IMR-90 (cell line): ENCODE data around the gene GUCY1B1. TPM values are rescaled to one million over a fixed set of nuclear protein-coding genes. Genes with fewer than 3 reads are reported as not detected.

Source experiments
- ATAC-seq: fragments of 200-7000 bp; cut with Tn5 transposase; 2 replicates; pipeline ENCODE4 v1.9.1; 2020; ENCODE audit warnings: low read depth, mild to moderate bottlenecking, moderate library complexity
- BruUV-seq: library from RNA; stranded (reverse); fragments of 400-500 nt; replicated peaks from 2 replicates; lab custom pipeline; 2021; lab: Mats Ljungman, UMichigan
- CTCF ChIA-PET: fragments of 300-600 bp; formaldehyde crosslinking; extraction: SDS; loops from one replicate; lab custom pipeline; 2021; ENCODE audit warnings: antibody characterized with exemption; lab: Yijun Ruan, JAX
- POLR2A ChIA-PET: fragments of 300-600 bp; sonication (Branson Sonifier 250); formaldehyde crosslinking; loops from one replicate; lab custom pipeline; 2022; ENCODE audit warnings: antibody characterized with exemption; ENCODE audit not compliant: unreplicated experiment; lab: Charles Lee
- DNase-seq: peaks from one replicate; pipeline ENCODE4 v3.0.0; 2013
- H2AFZ ChIP-seq: replicated peaks from 2 replicates; pipeline ENCODE3; 2013; ENCODE audit warnings: low read length, mild to moderate bottlenecking; ENCODE audit not compliant: poor library complexity
- H2AK5ac ChIP-seq: 2 replicates; pipeline ENCODE4 v1.6.1; 2013; ENCODE audit warnings: low read depth, low read length, inconsistent platforms
- H2AK9ac ChIP-seq: replicated peaks from 2 replicates; pipeline ENCODE3; 2013; ENCODE audit warnings: mild to moderate bottlenecking, low read depth, low read length, moderate library complexity; ENCODE audit not compliant: poor library complexity
- H2BK120ac ChIP-seq: 2 replicates; pipeline ENCODE4 v1.6.1; 2013; ENCODE audit warnings: low read depth, low read length, inconsistent platforms
- H2BK15ac ChIP-seq: 3 replicates; pipeline ENCODE4 v1.6.1; 2013; ENCODE audit warnings: low read depth, low read length, inconsistent platforms
- H2BK20ac ChIP-seq: 2 replicates; pipeline ENCODE4 v1.6.1; 2013; ENCODE audit warnings: low read depth, mild to moderate bottlenecking, inconsistent platforms, low read length, moderate library complexity
- H2BK5ac ChIP-seq: 2 replicates; pipeline ENCODE4 v1.6.1; 2013; ENCODE audit warnings: mild to moderate bottlenecking, low read depth, low read length, inconsistent platforms; ENCODE audit not compliant: poor library complexity, severe bottlenecking
- H3K14ac ChIP-seq: replicated peaks from 2 replicates; pipeline ENCODE4 v1.6.1; 2013; ENCODE audit warnings: low read depth, low read length, inconsistent platforms
- H3K18ac ChIP-seq: 2 replicates; pipeline ENCODE4 v1.6.1; 2013; ENCODE audit warnings: low read depth, low read length, control low read depth
- H3K23ac ChIP-seq: 2 replicates; pipeline ENCODE4 v1.6.1; 2013; ENCODE audit warnings: low read depth, low read length, inconsistent platforms
- H3K27ac ChIP-seq: 2 replicates; pipeline ENCODE4 v1.5.1; 2013; ENCODE audit warnings: mild to moderate bottlenecking, control low read depth, low read length; ENCODE audit not compliant: insufficient read depth
- H3K27me3 ChIP-seq: 2 replicates; pipeline ENCODE4 v1.6.1; 2013; ENCODE audit warnings: low read length; ENCODE audit not compliant: control insufficient read depth, insufficient read depth
- H3K36me3 ChIP-seq: 2 replicates; pipeline ENCODE4 v1.6.1; 2013; ENCODE audit warnings: low read length, mixed read lengths; ENCODE audit not compliant: control insufficient read depth, insufficient read depth
- H3K4ac ChIP-seq: 2 replicates; pipeline ENCODE4 v1.6.1; 2013; ENCODE audit warnings: low read depth, low read length, inconsistent platforms
- H3K4me1 ChIP-seq: 2 replicates; pipeline ENCODE4 v1.6.1; 2013; ENCODE audit warnings: low read length, mixed read lengths; ENCODE audit not compliant: control insufficient read depth, insufficient read depth
- H3K4me2 ChIP-seq: 2 replicates; pipeline ENCODE4 v1.6.1; 2013; ENCODE audit warnings: low read depth, mild to moderate bottlenecking, control low read depth, low read length, moderate library complexity
- H3K4me3 ChIP-seq: 2 replicates; pipeline ENCODE4 v1.5.1; 2013; ENCODE audit warnings: low read depth, mild to moderate bottlenecking, control low read depth, low read length, moderate library complexity; ENCODE audit not compliant: insufficient read depth
- H3K56ac ChIP-seq: 2 replicates; pipeline ENCODE4 v1.6.1; 2013; ENCODE audit warnings: low read length, inconsistent platforms; ENCODE audit not compliant: insufficient read depth; ENCODE audit errors: extremely low read depth
- H3K79me1 ChIP-seq, 2 experiments: 2 replicates each; pipeline ENCODE4 v1.6.1; 2013; ENCODE audit warnings: low read length in 2 of 2, inconsistent platforms in 1 of 2, low read depth in 1 of 2
- H3K9ac ChIP-seq: 2 replicates; pipeline ENCODE4 v1.6.1; 2013; ENCODE audit warnings: low read depth, low read length, control low read depth
- H3K9me1 ChIP-seq: 2 replicates; pipeline ENCODE4 v1.6.1; 2013; ENCODE audit warnings: low read length, inconsistent platforms; ENCODE audit not compliant: insufficient read depth
- H3K9me3 ChIP-seq: 2 replicates; pipeline ENCODE4 v1.6.1; 2013; ENCODE audit warnings: low read length; ENCODE audit not compliant: control insufficient read depth, insufficient read depth
- H4K20me1 ChIP-seq: 2 replicates; pipeline ENCODE4 v1.6.1; 2013; ENCODE audit warnings: low read length, inconsistent platforms; ENCODE audit not compliant: insufficient read depth
- H4K5ac ChIP-seq: 2 replicates; pipeline ENCODE4 v1.6.1; 2013; ENCODE audit warnings: mild to moderate bottlenecking, low read depth, low read length, control low read depth
- H4K8ac ChIP-seq, 2 experiments: 2 replicates each; pipeline ENCODE4 v1.6.1; 2013; ENCODE audit warnings: low read depth in 2 of 2, low read length in 2 of 2, control low read depth in 1 of 2, inconsistent platforms in 1 of 2
- H4K91ac ChIP-seq: 2 replicates; pipeline ENCODE4 v1.6.1; 2013; ENCODE audit warnings: low read depth, low read length, inconsistent platforms; ENCODE audit not compliant: insufficient read depth
- BHLHE40 ChIP-seq: fragments of 150-350 bp; IDR thresholded peaks from 2 replicates; pipeline ENCODE4 v1.6.1; 2016; ENCODE audit warnings: mild to moderate bottlenecking, low read depth, low read length
- CHD1 ChIP-seq: IDR thresholded peaks from 2 replicates; pipeline ENCODE4 v1.6.1; 2012; ENCODE audit warnings: low read depth, low read length, improper control_type of control experiment
- MAFK ChIP-seq: IDR thresholded peaks from 2 replicates; pipeline ENCODE4 v1.6.1; 2012; ENCODE audit warnings: low read depth, low read length, improper control_type of control experiment
- POLR2A ChIP-seq: IDR thresholded peaks from 2 replicates; pipeline ENCODE4 v1.6.1; 2012; ENCODE audit warnings: mild to moderate bottlenecking, low read depth, low read length
- RCOR1 ChIP-seq: IDR thresholded peaks from 2 replicates; pipeline ENCODE4 v1.6.1; 2012; ENCODE audit warnings: mild to moderate bottlenecking, low read length, improper control_type of control experiment; ENCODE audit not compliant: insufficient replicate concordance
- WGBS, 2 experiments: methylation state at CpG; one replicate each; pipeline versions ENCODE4 v1.1.5 to v1.1.7; 2013; ENCODE audit warnings: missing lambda C conversion rate in 2 of 2; ENCODE audit not compliant: insufficient read length in 1 of 2; ENCODE audit errors: extremely low coverage in 2 of 2; 5-methylcytosine and 5-hydroxymethylcytosine counted together
- dilution Hi-C: fragments of 300-500 bp; cut with HindIII; formaldehyde crosslinking; loops from one replicate; pipeline ENCODE4 v1.14.3; 2018; ENCODE audit warnings: low sequenced_read_pairs; ENCODE audit not compliant: unreplicated experiment
- in situ Hi-C: fragments of 300-500 bp; cut with MboI; formaldehyde crosslinking; loops from 3 replicates; pipeline ENCODE4 v1.14.3; 2019; ENCODE audit warnings: low sequenced_read_pairs, inconsistent platforms, mixed read lengths
- intact Hi-C: fragments of 100-400 bp; cut with micrococcal nuclease; formaldehyde crosslinking; loops from 2 replicates; pipeline ENCODE4 v1.10.0; 2022
- polyA plus RNA-seq, 3 experiments: library from polyadenylated mRNA; depleted of rRNA; stranded (reverse); fragments of >200 nt; gene quantifications; 2 replicates each; pipeline ENCODE4 v1.2.3, GENCODE V29; 2012; ENCODE audit warnings: low replicate concordance in 1 of 3
- total RNA-seq: library from RNA; depleted of rRNA; stranded (reverse); fragments of >200 nt; gene quantifications from 2 replicates; pipeline ENCODE4 v1.2.3, GENCODE V29; 2012
- TF ChIP-seq, protein P1 (sequence below): fragments of 150-350 bp; IDR thresholded peaks from 2 replicates; pipeline ENCODE4 v1.6.1; 2016; ENCODE audit warnings: low read depth, mild to moderate bottlenecking, low read length, moderate library complexity, borderline replicate concordance

The GUCY1B1 gene
- total and polyA plus RNA-seq, 2 of the 4 experiments (the other 2 are of a cell fraction): 2.9 to 3.8 TPM

DNA sequence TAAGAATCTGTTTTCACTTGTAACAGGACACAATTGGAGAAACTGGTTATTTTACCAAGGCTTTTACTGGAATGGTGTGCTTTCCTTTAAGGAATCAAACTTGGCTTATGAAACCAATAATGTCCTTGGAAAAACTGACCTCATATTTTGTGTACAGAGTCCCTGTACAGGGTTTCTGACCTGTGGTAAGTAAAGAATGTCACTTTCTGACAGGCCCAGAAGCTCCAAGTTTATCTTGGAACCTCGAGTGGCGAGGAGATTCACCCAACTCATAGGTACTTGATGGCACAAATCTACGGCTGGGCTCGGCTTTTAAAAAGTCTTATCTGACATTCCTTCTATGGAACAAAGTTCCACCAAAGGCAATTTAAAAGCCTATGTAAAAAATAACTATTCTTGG is 90.2 kb downstream of the GUCY1B1 start:
- intact Hi-C loops: no loop called here
- no peak overlapping the region for H2AK9ac ChIP-seq
- TF ChIP-seq CHD1 (no peak), BHLHE40 (no peak), MAFK (no peak), RCOR1 (no peak), POLR2A (no peak)
- TF ChIP-seq, protein P1, sequence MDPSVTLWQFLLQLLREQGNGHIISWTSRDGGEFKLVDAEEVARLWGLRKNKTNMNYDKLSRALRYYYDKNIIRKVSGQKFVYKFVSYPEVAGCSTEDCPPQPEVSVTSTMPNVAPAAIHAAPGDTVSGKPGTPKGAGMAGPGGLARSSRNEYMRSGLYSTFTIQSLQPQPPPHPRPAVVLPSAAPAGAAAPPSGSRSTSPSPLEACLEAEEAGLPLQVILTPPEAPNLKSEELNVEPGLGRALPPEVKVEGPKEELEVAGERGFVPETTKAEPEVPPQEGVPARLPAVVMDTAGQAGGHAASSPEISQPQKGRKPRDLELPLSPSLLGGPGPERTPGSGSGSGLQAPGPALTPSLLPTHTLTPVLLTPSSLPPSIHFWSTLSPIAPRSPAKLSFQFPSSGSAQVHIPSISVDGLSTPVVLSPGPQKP: no peak
- ATAC-seq (no peak), DNase-seq (no peak)
- H2BK120ac ChIP-seq: no peak overlapping the region
- H3K56ac ChIP-seq: no peak overlapping the region
- H4K5ac ChIP-seq: no peak overlapping the region
- H4K91ac ChIP-seq: no peak overlapping the region
- H3K23ac ChIP-seq: no peak overlapping the region
- no peak overlapping the region for H3K4me2 ChIP-seq
- H3K4ac ChIP-seq: no peak overlapping the region
- H3K18ac ChIP-seq: no peak overlapping the region
- dilution Hi-C loops: no loop called here
- no peaks in the 10 kb centered on the region for H3K4me1 ChIP-seq
- no peak overlapping the region for H3K4me3 ChIP-seq
- H2AK5ac ChIP-seq: no peak overlapping the region
- H2BK15ac ChIP-seq: no peak overlapping the region
- no peak overlapping the region for H3K9ac ChIP-seq
- H2BK20ac ChIP-seq: no peak overlapping the region
- H3K27me3 ChIP-seq: no peaks in the 10 kb centered on the region
- no TSS peak for BruUV-seq
- H2BK5ac ChIP-seq: no peak overlapping the region
- no peak overlapping the region for H2AFZ ChIP-seq
- peaks cover 3% of the 10 kb centered on the region; the same call in 1 of the 2 replicates for H3K9me3 ChIP-seq
- H3K14ac ChIP-seq: no peak overlapping the region
- H4K20me1 ChIP-seq: no peaks in the 10 kb centered on the region
- no peak overlapping the region for H4K8ac ChIP-seq
- H3K79me1 ChIP-seq: no peaks in the 10 kb centered on the region
- H3K27ac ChIP-seq: no peak overlapping the region
- no peaks in the 10 kb centered on the region for H3K36me3 ChIP-seq
- CTCF ChIA-PET: no interaction called here
- in situ Hi-C loops: no loop called here
- POLR2A ChIA-PET: no interaction called here
- no CpG with 5 or more reads among the region's 4 CpGs for WGBS, 2 experiments
- no peaks in the 10 kb centered on the region for H3K9me1 ChIP-seq
